HepG2 (cell line): ENCODE measurements around the gene NKAIN2. TPM values are rescaled to one million over a fixed set of nuclear protein-coding genes. Genes with fewer than 3 reads are reported as not detected.

Experiments used
- ATAC-seq: fragments of 200-7000 bp; cut with Tn5 transposase; 3 replicates; pipeline ENCODE4 v1.9.1; 2020; ENCODE audit warnings: mild to moderate bottlenecking, moderate library complexity
- BruUV-seq: library from RNA; stranded (reverse); fragments of 400-500 nt; replicated peaks from 2 replicates; lab custom pipeline; 2021; lab: Mats Ljungman, UMichigan
- CTCF ChIA-PET: fragments of 300-600 bp; formaldehyde crosslinking; extraction: SDS; loops from one replicate; lab custom pipeline; 2021; ENCODE audit warnings: low total read pairs, inconsistent platforms, low intra/inter-chr PET ratio; lab: Yijun Ruan, JAX
- POLR2A ChIA-PET: fragments of 350-600 bp; sonication (Branson Sonifier 250); formaldehyde crosslinking; loops from one replicate; lab custom pipeline; 2020; ENCODE audit warnings: antibody characterized with exemption, inconsistent platforms; lab: Yijun Ruan, JAX
- DNase-seq: peaks from one replicate; pipeline ENCODE4 v3.0.0-alpha.2; 2015; ENCODE audit warnings: low spot score
- FAIRE-seq: peaks from 3 replicates; lab custom pipeline; 2011; peaks lifted over from hg19 to GRCh38; lab: Jason Lieb, UNC
- H2AFZ ChIP-seq: one replicate; pipeline ENCODE4 v1.6.1; 2011; ENCODE audit warnings: low read length, inconsistent platforms
- H3K27ac ChIP-seq: fragments of 300-600 bp; 3 replicates; pipeline ENCODE4 v1.8.0; 2011; ENCODE audit warnings: mixed run types, mild to moderate bottlenecking, mixed read lengths, low read length, inconsistent platforms; ENCODE audit not compliant: insufficient read depth; ENCODE audit errors: extremely low read length
- H3K27me3 ChIP-seq, 2 experiments: fragments of 200-600 bp in 1 of 2; 2 replicates in 1 of 2; 3 replicates in 1 of 2; pipeline versions ENCODE4 v1.6.0 to v1.8.0; 2011; ENCODE audit warnings: low read length in 2 of 2, mild to moderate bottlenecking in 2 of 2, moderate library complexity in 2 of 2, inconsistent platforms in 1 of 2; ENCODE audit not compliant: insufficient read depth in 2 of 2, control insufficient read depth in 1 of 2
- H3K36me3 ChIP-seq, 2 experiments: fragments of 200-600 bp in 1 of 2; replicated peaks in 1 of 2; 2 replicates in 1 of 2; 3 replicates in 1 of 2; pipeline versions ENCODE4 v1.5.1 to v1.8.0; 2011; ENCODE audit warnings: low read length in 2 of 2, inconsistent platforms in 1 of 2; ENCODE audit not compliant: insufficient read depth in 2 of 2, control insufficient read depth in 1 of 2
- H3K4me1 ChIP-seq: 2 replicates; pipeline ENCODE4 v1.5.1; 2012; ENCODE audit warnings: low read length, inconsistent platforms; ENCODE audit not compliant: insufficient read depth
- H3K4me2 ChIP-seq: 2 replicates; pipeline ENCODE4 v1.6.0; 2011; ENCODE audit warnings: low read depth, low read length, inconsistent platforms
- H3K4me3 ChIP-seq, 3 experiments: fragments of 200-600 bp in 1 of 3; sonication (generic), shearing (Covaris generic) in 1 of 3; replicated peaks in 1 of 3; 2 replicates each; pipeline ENCODE4 v1.5.1; 2011 to 2016; ENCODE audit warnings: low read length in 3 of 3, inconsistent platforms in 2 of 3, low read depth in 2 of 3, mild to moderate bottlenecking in 2 of 3, control low read depth in 1 of 3, mixed read lengths in 1 of 3; ENCODE audit not compliant: insufficient read depth in 1 of 3
- H3K79me2 ChIP-seq: one replicate; pipeline ENCODE4 v1.6.1; 2011; ENCODE audit warnings: low read length, inconsistent platforms; ENCODE audit not compliant: insufficient read depth
- H3K9ac ChIP-seq: 2 replicates; pipeline ENCODE4 v1.6.0; 2011; ENCODE audit warnings: mild to moderate bottlenecking, low read depth, low read length, inconsistent platforms; ENCODE audit not compliant: insufficient read depth
- H3K9me3 ChIP-seq: 2 replicates; pipeline ENCODE4 v1.5.1; 2012; ENCODE audit warnings: mild to moderate bottlenecking, low read length
- H4K20me1 ChIP-seq: 2 replicates; pipeline ENCODE4 v1.6.0; 2011; ENCODE audit warnings: inconsistent platforms, mild to moderate bottlenecking, low read length, moderate library complexity; ENCODE audit not compliant: insufficient read depth
- CHD2 ChIP-seq: IDR thresholded peaks from 2 replicates; pipeline ENCODE4 v1.6.1; 2011; ENCODE audit warnings: low read depth, low read length, improper control_type of control experiment
- ELF1 ChIP-seq: sonication (generic); formaldehyde crosslinking; IDR thresholded peaks from 2 replicates; pipeline ENCODE4 v1.4.0; 2020; ENCODE audit warnings: missing genetic modification reagents
- GTF3A ChIP-seq: sonication (generic); formaldehyde crosslinking; conservative IDR thresholded peaks from 2 replicates; pipeline ENCODE4 v1.4.0; 2020; ENCODE audit warnings: mild to moderate bottlenecking, missing genetic modification reagents
- MBD4 ChIP-seq: IDR thresholded peaks from 2 replicates; pipeline ENCODE4 v1.6.1; 2012; ENCODE audit warnings: low read length, inconsistent platforms, borderline replicate concordance
- NONO ChIP-seq, 2 experiments: fragments of 450-650 bp in 1 of 2; sonication (generic) in 1 of 2; formaldehyde crosslinking in 1 of 2; IDR thresholded peaks in 1 of 2; conservative IDR thresholded peaks in 1 of 2; 2 replicates each; pipeline versions ENCODE4 v1.6.1 to v1.8.0; 2017 to 2022; ENCODE audit warnings: mild to moderate bottlenecking in 1 of 2, missing genetic modification reagents in 1 of 2, moderate library complexity in 1 of 2
- NR2F2 ChIP-seq: IDR thresholded peaks from 2 replicates; pipeline ENCODE4 v1.6.1; 2012; ENCODE audit warnings: low read depth, inconsistent platforms, borderline replicate concordance
- SNAPC4 ChIP-seq: sonication (generic); formaldehyde crosslinking; IDR thresholded peaks from 2 replicates; pipeline ENCODE4 v1.4.0; 2020; ENCODE audit warnings: mild to moderate bottlenecking, missing genetic modification reagents
- ZNF225 ChIP-seq: sonication (generic); formaldehyde crosslinking; IDR thresholded peaks from 2 replicates; pipeline ENCODE4 v1.4.0; 2020; ENCODE audit warnings: mild to moderate bottlenecking, missing genetic modification reagents
- ZNF30 ChIP-seq: sonication (generic); formaldehyde crosslinking; IDR thresholded peaks from 2 replicates; pipeline ENCODE4 v1.5.0; 2020; ENCODE audit warnings: mild to moderate bottlenecking, missing genetic modification reagents
- ZNF841 ChIP-seq: sonication (generic); formaldehyde crosslinking; IDR thresholded peaks from 2 replicates; pipeline ENCODE4 v1.8.1; 2023; ENCODE audit warnings: missing genetic modification reagents, borderline replicate concordance
- WGBS: methylation state at CpG from one replicate; pipeline ENCODE4 v1.1.6; 2017; ENCODE audit warnings: low lambda C conversion rate; 5-methylcytosine and 5-hydroxymethylcytosine counted together
- in situ Hi-C: cut with HindIII; loops from 2 replicates; pipeline ENCODE4 v1.10.0; 2017; ENCODE audit warnings: low pct_unique_long_range_greater_than_20kb; ENCODE audit not compliant: extremely low pct_ligation_motif_present
- intact Hi-C: fragments of 100-400 bp; cut with micrococcal nuclease; formaldehyde crosslinking; loops from one replicate; pipeline ENCODE4 v1.10.0; 2022; ENCODE audit not compliant: unreplicated experiment
- polyA plus RNA-seq, 8 experiments: library from polyadenylated mRNA; depleted of rRNA in 3 of 8; stranded (reverse) in 7 of 8; unstranded in 1 of 8; fragments of >200 nt; fragmentation: Illumina TruSeq in 4 of 8; extraction: Trizol in 4 of 8; gene quantifications; 2 replicates each; pipeline versions ENCODE4 v1.2.1 to v1.2.3, GENCODE V29; 2011 to 2016; ENCODE audit warnings: low read depth in 4 of 8, missing spikeins in 1 of 8, mixed read lengths in 1 of 8; ENCODE audit not compliant: insufficient read depth in 1 of 8
- total RNA-seq, 5 experiments: library from RNA; depleted of rRNA; stranded (reverse); fragments of >200 nt; fragmentation: Illumina TruSeq; extraction: Trizol; gene quantifications; 2 replicates each; pipeline ENCODE4 v1.2.3, GENCODE V29; 2016; ENCODE audit warnings: low read depth in 1 of 5
- TF ChIP-seq, protein P1 (sequence below): IDR thresholded peaks from 2 replicates; pipeline ENCODE4 v1.6.1; 2012; ENCODE audit warnings: low read depth, low read length, improper control_type of control experiment
- TF ChIP-seq, protein P2 (sequence below): IDR thresholded peaks from 2 replicates; pipeline ENCODE4 v1.6.1; 2016; ENCODE audit warnings: mild to moderate bottlenecking

Gene NKAIN2
- total and polyA plus RNA-seq, 2 of the 13 experiments (the other 11 are each of a cell fraction or from before 2014, with no cell fraction given) = not detected

GRCh38 chr6:124036384-124036783 is 232.7 kb downstream of the NKAIN2 start:
- FAIRE-seq (no peak), DNase-seq (no peak), ATAC-seq (no peak)
- Histone ChIP-seq H2AFZ (no peak overlapping the region), H3K4me3 (no peak overlapping the region), H3K79me2 (no peaks in the 10 kb centered on the region), H3K4me2 (no peak overlapping the region), H3K36me3 (no peaks in the 10 kb centered on the region), H3K9ac (no peak overlapping the region), H3K27me3 (no peaks in the 10 kb centered on the region), H4K20me1 (no peaks in the 10 kb centered on the region; the same call in 1 of the 2 replicates), H3K9me3 (no peaks in the 10 kb centered on the region), H3K4me1 (no peaks in the 10 kb centered on the region), H3K27ac (no peak overlapping the region)
- in situ Hi-C loops = no loop called here
- BruUV-seq = no TSS peak
- CTCF ChIA-PET = no interaction called here
- 2% methylated on average over 2 of the region's 2 CpGs for WGBS
- POLR2A ChIA-PET = no interaction called here
- no peak for TF ChIP-seq NR2F2
- TF ChIP-seq ZNF225 (CRISPR knock-in tag) = no peak
- TF ChIP-seq ZNF841 (CRISPR knock-in tag) = no peak
- TF ChIP-seq, protein P1, sequence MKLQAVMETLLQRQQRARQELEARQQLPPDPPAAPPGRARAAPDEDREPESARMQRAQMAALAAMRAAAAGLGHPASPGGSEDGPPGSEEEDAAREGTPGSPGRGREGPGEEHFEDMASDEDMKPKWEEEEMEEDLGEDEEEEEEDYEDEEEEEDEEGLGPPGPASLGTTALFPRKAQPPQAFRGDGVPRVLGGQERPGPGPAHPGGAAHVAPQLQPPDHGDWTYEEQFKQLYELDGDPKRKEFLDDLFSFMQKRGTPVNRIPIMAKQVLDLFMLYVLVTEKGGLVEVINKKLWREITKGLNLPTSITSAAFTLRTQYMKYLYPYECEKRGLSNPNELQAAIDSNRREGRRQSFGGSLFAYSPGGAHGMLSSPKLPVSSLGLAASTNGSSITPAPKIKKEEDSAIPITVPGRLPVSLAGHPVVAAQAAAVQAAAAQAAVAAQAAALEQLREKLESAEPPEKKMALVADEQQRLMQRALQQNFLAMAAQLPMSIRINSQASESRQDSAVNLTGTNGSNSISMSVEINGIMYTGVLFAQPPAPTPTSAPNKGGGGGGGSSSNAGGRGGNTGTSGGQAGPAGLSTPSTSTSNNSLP = no peak
- no peak for TF ChIP-seq GTF3A
- TF ChIP-seq ZNF30 (CRISPR knock-in tag) = no peak
- no peak for TF ChIP-seq CHD2
- TF ChIP-seq MBD4 = no peak
- intact Hi-C loops = no loop called here

- Histone ChIP-seq H3K9ac (no peak overlapping the region), H3K36me3 (no peaks in the 10 kb centered on the region), H3K27me3 (no peaks in the 10 kb centered on the region), H3K27ac (no peak overlapping the region), H3K79me2 (no peaks in the 10 kb centered on the region), H3K9me3 (no peaks in the 10 kb centered on the region), H3K4me1 (no peaks in the 10 kb centered on the region), H4K20me1 (no peaks in the 10 kb centered on the region; the same call in 1 of the 2 replicates), H2AFZ (no peak overlapping the region), H3K4me2 (no peak overlapping the region), H3K4me3 (no peak overlapping the region)
- ChIA-PET CTCF (no interaction called here), POLR2A (no interaction called here)
- DNase-seq (no peak), FAIRE-seq (no peak), ATAC-seq (no peak)
- intact Hi-C loops (no loop called here), in situ Hi-C loops (no loop called here)
- TF ChIP-seq NONO (IDR thresholded peaks at IDR 0.05) (no peak), NONO (CRISPR knock-in tag; conservative IDR thresholded peaks at IDR 0.05) (no peak), SNAPC4 (no peak), ELF1 (no peak)
- TF ChIP-seq, protein P2, sequence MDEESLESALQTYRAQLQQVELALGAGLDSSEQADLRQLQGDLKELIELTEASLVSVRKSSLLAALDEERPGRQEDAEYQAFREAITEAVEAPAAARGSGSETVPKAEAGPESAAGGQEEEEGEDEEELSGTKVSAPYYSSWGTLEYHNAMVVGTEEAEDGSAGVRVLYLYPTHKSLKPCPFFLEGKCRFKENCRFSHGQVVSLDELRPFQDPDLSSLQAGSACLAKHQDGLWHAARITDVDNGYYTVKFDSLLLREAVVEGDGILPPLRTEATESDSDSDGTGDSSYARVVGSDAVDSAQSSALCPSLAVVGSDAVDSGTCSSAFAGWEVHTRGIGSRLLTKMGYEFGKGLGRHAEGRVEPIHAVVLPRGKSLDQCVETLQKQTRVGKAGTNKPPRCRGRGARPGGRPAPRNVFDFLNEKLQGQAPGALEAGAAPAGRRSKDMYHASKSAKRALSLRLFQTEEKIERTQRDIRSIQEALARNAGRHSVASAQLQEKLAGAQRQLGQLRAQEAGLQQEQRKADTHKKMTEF (CRISPR knock-in tag) = no peak
- BruUV-seq = no TSS peak
- WGBS = 0% methylated on average over 2 of the region's 2 CpGs
Measured at GRCh38 chr6:124040655-124041054, 237.0 kb downstream of the NKAIN2 start.
